ENCODE data around the gene MYH7B.

MYH7B gene

GRCh38 chr20:34920055-34920454 is 35.6 kb upstream of the MYH7B start:
- DNase-seq (ENCODE audit: low read depth, low spot score): no peak
- H3K4me3 ChIP-seq (ENCODE audit: low read depth, low read length): no peak overlapping the region
- in situ Hi-C loops (cut with HindIII; ENCODE audit: low sequenced_read_pairs): no loop called here
- TF ChIP-seq CTCF (IDR thresholded peaks at IDR 0.05; ENCODE audit: low read depth, low read length): no peak

- H3K4me3 ChIP-seq (ENCODE audit: low read depth, low read length): no peak overlapping the region
- DNase-seq (ENCODE audit: low read depth, low spot score): no peak
- no peak for TF ChIP-seq CTCF (IDR thresholded peaks at IDR 0.05; ENCODE audit: low read depth, low read length)
- in situ Hi-C loops (cut with HindIII; ENCODE audit: low sequenced_read_pairs): no loop called here
These were observed 34.2 kb upstream of the MYH7B start for GRCh38 chr20:34921436-34921835.

GRCh38 chr20:34922654-34923381 is 32.9 kb upstream of the MYH7B start:
- no peak overlapping the region for H3K4me3 ChIP-seq (ENCODE audit: low read depth, low read length)
- TF ChIP-seq CTCF (IDR thresholded peaks at IDR 0.05; ENCODE audit: low read depth, low read length): no peak
- in situ Hi-C loops (cut with HindIII; ENCODE audit: low sequenced_read_pairs): no loop called here
- DNase-seq (ENCODE audit: low read depth, low spot score): peak; percentile 67

GRCh38 chr20:34923414-34923813 is 32.3 kb upstream of the MYH7B start:
- no peak for TF ChIP-seq CTCF (IDR thresholded peaks at IDR 0.05; ENCODE audit: low read depth, low read length)
- DNase-seq (ENCODE audit: low read depth, low spot score): no peak
- no peak overlapping the region for H3K4me3 ChIP-seq (ENCODE audit: low read depth, low read length)
- in situ Hi-C loops (cut with HindIII; ENCODE audit: low sequenced_read_pairs): no loop called here

- TF ChIP-seq CTCF (IDR thresholded peaks at IDR 0.05; ENCODE audit: low read depth, low read length): no peak
- DNase-seq (ENCODE audit: low read depth, low spot score): no peak
- in situ Hi-C loops (cut with HindIII; ENCODE audit: low sequenced_read_pairs): no loop called here
- no peak overlapping the region for H3K4me3 ChIP-seq (ENCODE audit: low read depth, low read length)
These were observed 30.3 kb upstream of the MYH7B start for GRCh38 chr20:34925341-34925740.

GRCh38 chr20:34925981-34926380 is 29.7 kb upstream of the MYH7B start:
- DNase-seq (ENCODE audit: low read depth, low spot score): no peak
- no peak overlapping the region for H3K4me3 ChIP-seq (ENCODE audit: low read depth, low read length)
- in situ Hi-C loops (cut with HindIII; ENCODE audit: low sequenced_read_pairs): no loop called here
- TF ChIP-seq CTCF (IDR thresholded peaks at IDR 0.05; ENCODE audit: low read depth, low read length): no peak
